Mesendoderm (in vitro differentiated cells): ENCODE measurements around the gene F2RL3.
A peak's percentile ranks its signal among the peaks of the same experiment; 100 is the strongest.

Experiments
- DNase-seq: peaks from one replicate; pipeline ENCODE4 v3.0.0; 2013
- H2AK5ac ChIP-seq: 2 replicates; pipeline ENCODE4 v1.6.1; 2013; ENCODE audit warnings: low read length, inconsistent platforms
- H2BK120ac ChIP-seq: 2 replicates; pipeline ENCODE4 v1.6.1; 2013; ENCODE audit warnings: low read depth, mild to moderate bottlenecking, low read length, moderate library complexity, mixed read lengths
- H2BK15ac ChIP-seq: replicated peaks from 2 replicates; pipeline ENCODE4 v1.6.1; 2013; ENCODE audit warnings: low read depth, mild to moderate bottlenecking, moderate library complexity
- H2BK5ac ChIP-seq: 2 replicates; pipeline ENCODE4 v1.6.1; 2013; ENCODE audit warnings: low read length, inconsistent platforms
- H3K18ac ChIP-seq: 2 replicates; pipeline ENCODE4 v1.6.1; 2013; ENCODE audit warnings: mild to moderate bottlenecking, low read length, mixed read lengths
- H3K23ac ChIP-seq: one replicate; pipeline ENCODE4 v1.6.1; 2013; ENCODE audit warnings: low read length
- H3K27ac ChIP-seq: 2 replicates; pipeline ENCODE4 v1.5.1; 2013; ENCODE audit warnings: low read depth, mild to moderate bottlenecking, inconsistent platforms, low read length, moderate library complexity
- H3K27me3 ChIP-seq: 2 replicates; pipeline ENCODE4 v1.6.1; 2013; ENCODE audit warnings: low read length, control low read depth, mild to moderate bottlenecking, inconsistent platforms; ENCODE audit not compliant: insufficient read depth, poor library complexity
- H3K36me3 ChIP-seq: 2 replicates; pipeline ENCODE4 v1.6.1; 2013; ENCODE audit warnings: low read length, inconsistent platforms; ENCODE audit not compliant: control insufficient read depth, insufficient read depth
- H3K4ac ChIP-seq: one replicate; pipeline ENCODE4 v1.6.1; 2013; ENCODE audit warnings: low read depth, mild to moderate bottlenecking, low read length, moderate library complexity
- H3K4me1 ChIP-seq: 2 replicates; pipeline ENCODE4 v1.6.1; 2013; ENCODE audit warnings: low read depth, low read length, inconsistent platforms; ENCODE audit not compliant: control insufficient read depth
- H3K4me2 ChIP-seq: 2 replicates; pipeline ENCODE4 v1.6.1; 2013; ENCODE audit warnings: low read length
- H3K4me3 ChIP-seq: 2 replicates; pipeline ENCODE4 v1.5.1; 2013; ENCODE audit warnings: mild to moderate bottlenecking, low read length
- H3K56ac ChIP-seq: one replicate; pipeline ENCODE4 v1.6.1; 2013; ENCODE audit warnings: low read length
- H3K79me1 ChIP-seq: 2 replicates; pipeline ENCODE4 v1.6.1; 2013; ENCODE audit warnings: low read length, inconsistent platforms
- H3K79me2 ChIP-seq: 2 replicates; pipeline ENCODE4 v1.6.1; 2013; ENCODE audit warnings: mild to moderate bottlenecking, low read length; ENCODE audit not compliant: control insufficient read depth, insufficient read depth
- H3K9ac ChIP-seq: 2 replicates; pipeline ENCODE4 v1.6.1; 2013; ENCODE audit warnings: low read length, inconsistent platforms
- H4K5ac ChIP-seq: one replicate; pipeline ENCODE4 v1.6.1; 2013; ENCODE audit warnings: low read length
- H4K8ac ChIP-seq: one replicate; pipeline ENCODE4 v1.6.1; 2013; ENCODE audit warnings: low read depth, mild to moderate bottlenecking, control low read depth, low read length, moderate library complexity
- WGBS: extraction: QIAGEN DNeasy Blood & Tissue Kit; methylation state at CpG from one replicate; pipeline ENCODE4 v1.1.7; 2013; ENCODE audit warnings: low lambda C conversion rate, missing lambda C conversion rate; ENCODE audit not compliant: insufficient coverage; ENCODE audit errors: extremely low coverage; 5-methylcytosine and 5-hydroxymethylcytosine counted together

The F2RL3 gene

GRCh38 chr19:16892868-16893685, 4.3 kb downstream of the F2RL3 start:
- no peak overlapping the region for H2BK15ac ChIP-seq
- H3K56ac ChIP-seq, result no peak overlapping the region
- H4K8ac ChIP-seq, result no peak overlapping the region
- no peak overlapping the region for H2BK5ac ChIP-seq
- H3K23ac ChIP-seq, result no peak overlapping the region
- H2AK5ac ChIP-seq, result no peak overlapping the region
- H2BK120ac ChIP-seq, result no peak overlapping the region
- H3K27ac ChIP-seq, result no peak overlapping the region
- H3K4me1 ChIP-seq, result no peaks in the 10 kb centered on the region
- H3K79me1 ChIP-seq, result no peaks in the 10 kb centered on the region
- no CpG with 5 or more reads among the region's 19 CpGs for WGBS
- no peak overlapping the region for H3K18ac ChIP-seq
- H3K4ac ChIP-seq, result no peak overlapping the region
- H3K4me2 ChIP-seq, result no peak overlapping the region
- H3K9ac ChIP-seq, result no peak overlapping the region
- H4K5ac ChIP-seq, result no peak overlapping the region
- H3K36me3 ChIP-seq, result no peaks in the 10 kb centered on the region
- H3K27me3 ChIP-seq, result no peaks in the 10 kb centered on the region
- H3K4me3 ChIP-seq, result no peak overlapping the region
- DNase-seq, result no peak
- H3K79me2 ChIP-seq, result no peaks in the 10 kb centered on the region

GRCh38 chr19:16893686-16893989, 4.8 kb downstream of the F2RL3 start:
- no peak overlapping the region for H3K4ac ChIP-seq
- no peak overlapping the region for H3K56ac ChIP-seq
- no peak overlapping the region for H2BK15ac ChIP-seq

GRCh38 chr19:16894080-16894479, 5.3 kb downstream of the F2RL3 start:
- H3K4me1 ChIP-seq, result no peaks in the 10 kb centered on the region
- no CpG with 5 or more reads among the region's 7 CpGs for WGBS
- no peaks in the 10 kb centered on the region for H3K79me2 ChIP-seq

More at GRCh38 chr19:16893686-16893989, 4.8 kb downstream of the F2RL3 start:
- DNase-seq, result no peak
- no CpG with 5 or more reads among the region's 14 CpGs for WGBS
- Histone ChIP-seq H3K79me1 (no peaks in the 10 kb centered on the region), H3K18ac (no peak overlapping the region), H3K4me3 (no peak overlapping the region), H2AK5ac (no peak overlapping the region), H3K23ac (no peak overlapping the region), H3K4me2 (no peak overlapping the region), H3K4me1 (no peaks in the 10 kb centered on the region), H2BK120ac (no peak overlapping the region), H3K27ac (no peak overlapping the region), H3K36me3 (no peaks in the 10 kb centered on the region), H3K27me3 (no peaks in the 10 kb centered on the region), H4K8ac (no peak overlapping the region), H3K79me2 (no peaks in the 10 kb centered on the region), H4K5ac (no peak overlapping the region), H2BK5ac (no peak overlapping the region), H3K9ac (no peak overlapping the region)

GRCh38 chr19:16895467-16896145, 6.8 kb downstream of the F2RL3 start:
- H3K4me3 ChIP-seq, result no peak overlapping the region
- no peaks in the 10 kb centered on the region for H3K27me3 ChIP-seq
- H3K4ac ChIP-seq, result no peak overlapping the region
- no peak for DNase-seq
- no peak overlapping the region for H3K56ac ChIP-seq
- no peak overlapping the region for H2BK5ac ChIP-seq
- no peak overlapping the region for H4K8ac ChIP-seq
- H3K4me1 ChIP-seq, result no peaks in the 10 kb centered on the region
- no peak overlapping the region for H2BK15ac ChIP-seq
- no peaks in the 10 kb centered on the region for H3K79me2 ChIP-seq
- no peak overlapping the region for H4K5ac ChIP-seq
- H3K9ac ChIP-seq, result no peak overlapping the region
- H3K18ac ChIP-seq, result no peak overlapping the region
- no peaks in the 10 kb centered on the region for H3K79me1 ChIP-seq
- H3K4me2 ChIP-seq, result no peak overlapping the region
- no peak overlapping the region for H2AK5ac ChIP-seq
- H3K23ac ChIP-seq, result no peak overlapping the region
- no CpG with 5 or more reads among the region's 30 CpGs for WGBS
- no peaks in the 10 kb centered on the region for H3K36me3 ChIP-seq
- H2BK120ac ChIP-seq, result no peak overlapping the region
- no peak overlapping the region for H3K27ac ChIP-seq

More at GRCh38 chr19:16894080-16894479, 5.3 kb downstream of the F2RL3 start:
- H3K9ac ChIP-seq, result no peak overlapping the region
- H3K36me3 ChIP-seq, result no peaks in the 10 kb centered on the region
- no peaks in the 10 kb centered on the region for H3K79me1 ChIP-seq
- no peak overlapping the region for H3K4me2 ChIP-seq
- no peak overlapping the region for H3K18ac ChIP-seq
- H3K56ac ChIP-seq, result no peak overlapping the region
- no peak overlapping the region for H3K4me3 ChIP-seq
- no peak for DNase-seq
- H2BK5ac ChIP-seq, result no peak overlapping the region
- H3K4ac ChIP-seq, result no peak overlapping the region
- no peak overlapping the region for H4K5ac ChIP-seq
- H3K27me3 ChIP-seq, result no peaks in the 10 kb centered on the region
- H4K8ac ChIP-seq, result no peak overlapping the region
- no peak overlapping the region for H3K23ac ChIP-seq
- no peak overlapping the region for H2BK120ac ChIP-seq
- no peak overlapping the region for H2BK15ac ChIP-seq
- H3K27ac ChIP-seq, result no peak overlapping the region
- H2AK5ac ChIP-seq, result no peak overlapping the region

- Histone ChIP-seq H2AK5ac (no peak overlapping the region), H3K23ac (no peak overlapping the region), H3K4ac (no peak overlapping the region), H3K36me3 (no peaks in the 10 kb centered on the region), H2BK15ac (no peak overlapping the region), H4K8ac (no peak overlapping the region), H3K4me2 (peak overlapping the region; percentile 82), H3K4me3 (peak overlapping the region; percentile 7), H3K18ac (no peak overlapping the region), H3K56ac (peak overlapping the region; percentile 86), H3K27me3 (no peaks in the 10 kb centered on the region), H3K79me1 (no peaks in the 10 kb centered on the region), H3K4me1 (no peaks in the 10 kb centered on the region), H3K9ac (peak overlapping the region; percentile 62), H3K79me2 (no peaks in the 10 kb centered on the region), H4K5ac (no peak overlapping the region), H2BK120ac (no peak overlapping the region), H3K27ac (no peak overlapping the region), H2BK5ac (no peak overlapping the region)
- DNase-seq, result peak; percentile 66
- no CpG with 5 or more reads among the region's 66 CpGs for WGBS
These were observed 7.6 kb downstream of the F2RL3 start for GRCh38 chr19:16896146-16897028.
